H1 (cell line): ENCODE measurements around the gene KRT77. TPM values are rescaled to one million over a fixed set of nuclear protein-coding genes. Genes with fewer than 3 reads are reported as not detected.

Source experiments
- CTCF ChIA-PET: fragments of 300-600 bp; sonication (Branson Sonifier 250); formaldehyde crosslinking; loops from one replicate; lab custom pipeline; 2021; ENCODE audit not compliant: partially characterized antibody; lab: Charles Lee
- POLR2A ChIA-PET: fragments of 300-600 bp; sonication (Branson Sonifier 250); formaldehyde crosslinking; loops from one replicate; lab custom pipeline; 2021; ENCODE audit warnings: inconsistent platforms; ENCODE audit not compliant: partially characterized antibody; lab: Charles Lee
- DNase-seq, 2 experiments: peaks; one replicate each; pipeline versions ENCODE4 v3.0.0 to v3.0.0-alpha.2; 2010 to 2022; ENCODE audit warnings: low spot score in 2 of 2, low read depth in 1 of 2, mixed read lengths in 1 of 2
- FAIRE-seq: peaks from 2 replicates; lab custom pipeline; 2011; peaks lifted over from hg19 to GRCh38; lab: Jason Lieb, UNC
- H2AFZ ChIP-seq: 2 replicates; pipeline ENCODE4 v1.8.1; 2012; ENCODE audit warnings: low read length, inconsistent platforms
- H2AK5ac ChIP-seq: 2 replicates; pipeline ENCODE4 v1.6.1; 2013; ENCODE audit warnings: low read depth, low read length
- H2BK120ac ChIP-seq: replicated peaks from 2 replicates; pipeline ENCODE3; 2013; ENCODE audit warnings: low read depth, low read length, inconsistent platforms
- H2BK12ac ChIP-seq: 2 replicates; pipeline ENCODE4 v1.6.1; 2013; ENCODE audit warnings: low read depth, low read length
- H2BK15ac ChIP-seq: 2 replicates; pipeline ENCODE4 v1.6.1; 2013; ENCODE audit warnings: low read length
- H2BK20ac ChIP-seq: 2 replicates; pipeline ENCODE4 v1.6.1; 2013; ENCODE audit warnings: low read length
- H2BK5ac ChIP-seq: 2 replicates; pipeline ENCODE4 v1.6.1; 2013; ENCODE audit warnings: low read depth, low read length
- H3K14ac ChIP-seq: 2 replicates; pipeline ENCODE4 v1.6.1; 2013; ENCODE audit warnings: inconsistent platforms; ENCODE audit not compliant: insufficient read length
- H3K18ac ChIP-seq: 2 replicates; pipeline ENCODE4 v1.6.1; 2013; ENCODE audit warnings: low read length; ENCODE audit errors: extremely low read depth
- H3K23ac ChIP-seq: 2 replicates; pipeline ENCODE4 v1.6.1; 2013; ENCODE audit warnings: inconsistent platforms; ENCODE audit not compliant: insufficient read length
- H3K23me2 ChIP-seq: 2 replicates; pipeline ENCODE4 v1.6.1; 2013; ENCODE audit warnings: low read depth, low read length
- H3K27ac ChIP-seq: 2 replicates; pipeline ENCODE4 v1.6.1; 2011; ENCODE audit warnings: low read depth, low read length, inconsistent platforms
- H3K27me3 ChIP-seq, 4 experiments: replicated peaks in 1 of 4; 1 replicate in 1 of 4; 2 replicates in 3 of 4; pipeline versions ENCODE4 v1.6.1 to v1.8.1; 2011 to 2013; ENCODE audit warnings: low read length in 3 of 4, mild to moderate bottlenecking in 3 of 4, inconsistent platforms in 2 of 4, mixed read lengths in 2 of 4, moderate library complexity in 1 of 4; ENCODE audit not compliant: control insufficient read depth in 3 of 4, insufficient read depth in 3 of 4; ENCODE audit errors: extremely low read depth in 1 of 4
- H3K36me3 ChIP-seq, 4 experiments: 2 replicates each; pipeline versions ENCODE4 v1.6.1 to v1.8.1; 2011 to 2013; ENCODE audit warnings: mild to moderate bottlenecking in 4 of 4, low read length in 3 of 4, moderate library complexity in 2 of 4, control low read depth in 1 of 4, inconsistent platforms in 1 of 4; ENCODE audit not compliant: insufficient read depth in 4 of 4, control insufficient read depth in 2 of 4
- H3K4ac ChIP-seq: replicated peaks from 2 replicates; pipeline ENCODE3; 2013; ENCODE audit warnings: low read length, low read depth, mixed read lengths, inconsistent platforms; ENCODE audit not compliant: insufficient read length
- H3K4me1 ChIP-seq, 4 experiments: replicated peaks in 1 of 4; 1 replicate in 1 of 4; 2 replicates in 3 of 4; pipeline versions ENCODE4 v1.6.1 to v1.8.1; 2011 to 2013; ENCODE audit warnings: low read length in 3 of 4, inconsistent platforms in 2 of 4, mixed read lengths in 1 of 4; ENCODE audit not compliant: insufficient read depth in 4 of 4, control insufficient read depth in 3 of 4
- H3K4me2 ChIP-seq, 2 experiments: 2 replicates each; pipeline versions ENCODE4 v1.6.1 to v1.8.1; 2011 to 2013; ENCODE audit warnings: low read depth in 2 of 2, low read length in 2 of 2, control low read depth in 1 of 2, inconsistent platforms in 1 of 2, mild to moderate bottlenecking in 1 of 2; ENCODE audit not compliant: insufficient read depth in 1 of 2
- H3K4me3 ChIP-seq, 4 experiments: fragments of 200-600, 300-600 bp in 1 of 4; sonication (generic), shearing (Covaris generic), sonication (Bioruptor Twin) in 1 of 4; 2 replicates each; pipeline versions ENCODE4 v1.5.1 to v1.8.1; 2011 to 2016; ENCODE audit warnings: low read length in 4 of 4, low read depth in 3 of 4, control low read depth in 2 of 4, inconsistent platforms in 2 of 4, mild to moderate bottlenecking in 2 of 4, mixed read lengths in 1 of 4, moderate library complexity in 1 of 4; ENCODE audit not compliant: insufficient read depth in 2 of 4; ENCODE audit errors: extremely low read depth in 1 of 4
- H3K56ac ChIP-seq: replicated peaks from 2 replicates; pipeline ENCODE3; 2013; ENCODE audit warnings: low read depth, mild to moderate bottlenecking, mixed read lengths, low read length, inconsistent platforms; ENCODE audit not compliant: insufficient read length
- H3K79me1 ChIP-seq: 2 replicates; pipeline ENCODE4 v1.6.1; 2013; ENCODE audit warnings: low read depth, low read length, control low read depth
- H3K79me2 ChIP-seq, 2 experiments: 2 replicates each; pipeline versions ENCODE4 v1.6.1 to v1.8.1; 2012 to 2013; ENCODE audit warnings: low read length in 2 of 2, mild to moderate bottlenecking in 2 of 2, inconsistent platforms in 1 of 2; ENCODE audit not compliant: insufficient read depth in 2 of 2, control insufficient read depth in 1 of 2
- H3K9ac ChIP-seq, 4 experiments: replicated peaks in 1 of 4; 1 replicate in 1 of 4; 2 replicates in 3 of 4; pipeline versions ENCODE4 v1.6.1 to v1.8.1; 2011 to 2013; ENCODE audit warnings: low read depth in 3 of 4, low read length in 3 of 4, control low read depth in 2 of 4, mild to moderate bottlenecking in 2 of 4, moderate library complexity in 2 of 4, inconsistent platforms in 1 of 4; ENCODE audit errors: extremely low read depth in 1 of 4
- H3K9me3 ChIP-seq, 2 experiments: 2 replicates each; pipeline versions ENCODE4 v1.6.1 to v1.8.1; 2012 to 2013; ENCODE audit warnings: mild to moderate bottlenecking in 2 of 2, moderate library complexity in 2 of 2, control low read depth in 1 of 2, inconsistent platforms in 1 of 2, low read depth in 1 of 2, low read length in 1 of 2, mixed read lengths in 1 of 2; ENCODE audit not compliant: insufficient read depth in 2 of 2
- H4K20me1 ChIP-seq, 2 experiments: replicated peaks in 1 of 2; 2 replicates each; pipeline versions ENCODE3 to v1.8.1; 2011 to 2013; ENCODE audit warnings: inconsistent platforms in 2 of 2, low read length in 2 of 2, mild to moderate bottlenecking in 1 of 2; ENCODE audit not compliant: insufficient read depth in 2 of 2, control insufficient read depth in 1 of 2
- H4K5ac ChIP-seq: 2 replicates; pipeline ENCODE4 v1.6.1; 2013; ENCODE audit warnings: low read length, low read depth, mixed read lengths, inconsistent platforms; ENCODE audit not compliant: insufficient read length
- H4K8ac ChIP-seq: 2 replicates; pipeline ENCODE4 v1.8.0; 2013; ENCODE audit warnings: mild to moderate bottlenecking, moderate library complexity, low read length, inconsistent platforms; ENCODE audit not compliant: insufficient read depth; ENCODE audit errors: extremely low read depth
- H4K91ac ChIP-seq: replicated peaks from 2 replicates; pipeline ENCODE3; 2013; ENCODE audit warnings: low read length, mixed read lengths, inconsistent platforms; ENCODE audit not compliant: insufficient read length
- BACH1 ChIP-seq: IDR thresholded peaks from 2 replicates; pipeline ENCODE4 v1.6.1; 2012; ENCODE audit warnings: low read length, improper control_type of control experiment
- CBX5 ChIP-seq: fragments of 300-800, 300-1000 bp; sonication (generic); IDR thresholded peaks from 2 replicates; pipeline ENCODE4 v1.7.1; 2016; ENCODE audit warnings: antibody characterized with exemption, low read length, low read depth
- CTCF ChIP-seq, 3 experiments: IDR thresholded peaks; 1 replicate in 2 of 3; 2 replicates in 1 of 3; pipeline versions ENCODE4 v1.5.1 to v1.6.1; 2011; ENCODE audit warnings: low read length in 3 of 3, mild to moderate bottlenecking in 3 of 3, inconsistent platforms in 2 of 3, low read depth in 1 of 3, moderate library complexity in 1 of 3; ENCODE audit not compliant: insufficient read depth in 1 of 3; ENCODE audit errors: control extremely low read depth in 1 of 3
- FOSL1 ChIP-seq: IDR thresholded peaks from 2 replicates; pipeline ENCODE4 v1.6.1; 2011; ENCODE audit warnings: mild to moderate bottlenecking, low read depth, low read length, moderate library complexity; ENCODE audit not compliant: insufficient read depth
- POLR2AphosphoS5 ChIP-seq: IDR thresholded peaks from 2 replicates; pipeline ENCODE4 v1.6.1; 2011; ENCODE audit warnings: low read depth, low read length
- POU5F1 ChIP-seq: IDR thresholded peaks from 2 replicates; pipeline ENCODE4 v1.6.1; 2011; ENCODE audit warnings: low read depth, mild to moderate bottlenecking, low read length, moderate library complexity
- RXRA ChIP-seq: IDR thresholded peaks from 2 replicates; pipeline ENCODE4 v1.6.1; 2011; ENCODE audit warnings: low read depth, mild to moderate bottlenecking, low read length, moderate library complexity; ENCODE audit not compliant: insufficient read depth
- SAP30 ChIP-seq: fragments of 300-600 bp; sonication (generic); IDR thresholded peaks from 2 replicates; pipeline ENCODE4 v1.7.1; 2012; ENCODE audit warnings: low read length, moderate library complexity, mild to moderate bottlenecking, inconsistent platforms; ENCODE audit not compliant: insufficient read depth, insufficient replicate concordance
- SIN3A ChIP-seq, 2 experiments: IDR thresholded peaks in 1 of 2; conservative IDR thresholded peaks in 1 of 2; 2 replicates each; pipeline ENCODE4 v1.6.1; 2011 to 2012; ENCODE audit warnings: low read length in 2 of 2, improper control_type of control experiment in 1 of 2, low read depth in 1 of 2, mild to moderate bottlenecking in 1 of 2
- SP2 ChIP-seq: IDR thresholded peaks from 2 replicates; pipeline ENCODE4 v1.6.1; 2012; ENCODE audit warnings: mild to moderate bottlenecking, low read length, inconsistent platforms
- SUZ12 ChIP-seq: fragments of 200-600 bp; sonication (generic); IDR thresholded peaks from 2 replicates; pipeline ENCODE4 v1.6.1; 2012; ENCODE audit warnings: mild to moderate bottlenecking, inconsistent platforms, low read length, moderate library complexity, mixed read lengths
- TAF1 ChIP-seq: IDR thresholded peaks from 2 replicates; pipeline ENCODE4 v1.6.1; 2011; ENCODE audit warnings: mild to moderate bottlenecking, low read depth, low read length
- WGBS, 2 experiments: shearing (Covaris generic) in 1 of 2; methylation state at CpG; one replicate each; pipeline versions ENCODE4 v1.1.6 to v1.1.7; 2013 to 2015; ENCODE audit warnings: low lambda C conversion rate in 2 of 2, mixed read lengths in 2 of 2, inconsistent platforms in 1 of 2, low coverage in 1 of 2, missing lambda C conversion rate in 1 of 2; ENCODE audit not compliant: insufficient replicate concordance in 2 of 2, insufficient coverage in 1 of 2, insufficient read length in 1 of 2; ENCODE audit errors: extremely low coverage in 1 of 2, missing lambda C conversion rate in 1 of 2; 5-methylcytosine and 5-hydroxymethylcytosine counted together
- polyA plus RNA-seq, 7 experiments: library from polyadenylated mRNA; depleted of rRNA in 3 of 7; stranded (reverse) in 5 of 7; unstranded in 2 of 7; fragments of >200 nt in 5 of 7; fragments of 200-250 nt in 2 of 7; gene quantifications; 1 replicate in 5 of 7; 2 replicates in 1 of 7; 4 replicates in 1 of 7; pipeline versions ENCODE4 v1.2.1 to v1.2.3, GENCODE V29; 2011 to 2013; ENCODE audit warnings: missing spikeins in 2 of 7, mixed read lengths in 2 of 7
- total RNA-seq: library from RNA; stranded (reverse); fragmentation: NEBNext Ultra II Directional; extraction: Animal tissue kit (Norgen Biotek cat#: 25700); gene quantifications from 2 replicates; pipeline ENCODE4 v1.2.1, GENCODE V29; 2021

KRT77 gene
- total and polyA plus RNA-seq, 2 of the 8 experiments (the other 6 are each of a cell fraction or from before 2014, with no cell fraction given) = 0.02 TPM; not detected in 1

- Histone ChIP-seq H3K4me1 (no peaks in the 10 kb centered on the region), H3K56ac (no peak overlapping the region), H3K27ac (no peak overlapping the region), H2BK5ac (no peak overlapping the region), H3K23ac (no peak overlapping the region), H3K36me3 (no peaks in the 10 kb centered on the region), H4K8ac (no peak overlapping the region), H3K18ac (no peak overlapping the region), H2BK12ac (no peak overlapping the region), H2AFZ (no peak overlapping the region), H2BK20ac (no peak overlapping the region), H3K79me2 (no peaks in the 10 kb centered on the region), H2BK120ac (no peak overlapping the region), H3K27me3 (no peaks in the 10 kb centered on the region; a peak in 1 of 7 replicates), H3K79me1 (no peaks in the 10 kb centered on the region; the same call in 1 of the 2 replicates), H3K14ac (no peak overlapping the region), H2AK5ac (no peak overlapping the region), H3K4me2 (no peak overlapping the region), H4K20me1 (no peaks in the 10 kb centered on the region), H4K5ac (no peak overlapping the region), H3K9ac (no peak overlapping the region), H4K91ac (no peak overlapping the region), H3K4me3 (no peak overlapping the region), H2BK15ac (no peak overlapping the region), H3K9me3 (no peaks in the 10 kb centered on the region), H3K4ac (no peak overlapping the region), H3K23me2 (peaks cover 4% of the 10 kb centered on the region; the same call in 1 of the 2 replicates)
- ChIA-PET CTCF (interaction anchor here (0.7 to 0.9 kb wide), 3 partner anchors 31 to 166 kb away, joined by 4 read pairs; partner anchors contain the start of gene KRT72), POLR2A (interaction anchor here (1.2 kb wide), 1 partner anchor 9 kb away, joined by 3 read pairs; no protein-coding TSS in a partner anchor)
- DNase-seq (no peak), FAIRE-seq (no peak)
- WGBS, 2 experiments = 88% methylated on average over 7 of the region's 7 CpGs; no CpG with 5 or more reads in 1 of the 2 experiments
- TF ChIP-seq SUZ12 = no peak
- TF ChIP-seq CBX5 = no peak
- no peak for TF ChIP-seq SP2
- no peak for TF ChIP-seq POU5F1
- TF ChIP-seq FOSL1 = no peak
- TF ChIP-seq BACH1 = no peak
- no peak for TF ChIP-seq TAF1
- no peak for TF ChIP-seq RXRA
- TF ChIP-seq CTCF (IDR thresholded peaks at IDR 0.05; ENCODE audit: control extremely low read depth in 1 of 3, insufficient read depth in 1 of 3, low read depth in 1 of 3, low read length in 3 of 3) = no peak
- TF ChIP-seq SIN3A (conservative IDR thresholded peaks at IDR 0.05 in 1 of 2, IDR thresholded peaks at IDR 0.05 in 1 of 2; ENCODE audit: low read depth in 1 of 2, low read length in 2 of 2) = no peak
- no peak for TF ChIP-seq SAP30
- no peak for TF ChIP-seq POLR2AphosphoS5
These were observed 1.1 kb upstream of the KRT77 start for GRCh38 chr12:52704464-52704863.
